HG02970 (cell line): Measurements from ENCODE around the gene MEX3D.
"Not testable (repeated sequence)": the region's sequence is repeated elsewhere in the genome, so short reads cannot be mapped to it uniquely, and the experiment has no call there.

Source experiments
- ATAC-seq: cut with Tn5 transposase; IDR thresholded peaks from one replicate; pipeline ENCODE4 v1.9.1; 2021; ENCODE audit warnings: mild to moderate bottlenecking, moderate library complexity, moderate number of reproducible peaks; ENCODE audit not compliant: unreplicated experiment, low FRiP score

The MEX3D gene

DNA sequence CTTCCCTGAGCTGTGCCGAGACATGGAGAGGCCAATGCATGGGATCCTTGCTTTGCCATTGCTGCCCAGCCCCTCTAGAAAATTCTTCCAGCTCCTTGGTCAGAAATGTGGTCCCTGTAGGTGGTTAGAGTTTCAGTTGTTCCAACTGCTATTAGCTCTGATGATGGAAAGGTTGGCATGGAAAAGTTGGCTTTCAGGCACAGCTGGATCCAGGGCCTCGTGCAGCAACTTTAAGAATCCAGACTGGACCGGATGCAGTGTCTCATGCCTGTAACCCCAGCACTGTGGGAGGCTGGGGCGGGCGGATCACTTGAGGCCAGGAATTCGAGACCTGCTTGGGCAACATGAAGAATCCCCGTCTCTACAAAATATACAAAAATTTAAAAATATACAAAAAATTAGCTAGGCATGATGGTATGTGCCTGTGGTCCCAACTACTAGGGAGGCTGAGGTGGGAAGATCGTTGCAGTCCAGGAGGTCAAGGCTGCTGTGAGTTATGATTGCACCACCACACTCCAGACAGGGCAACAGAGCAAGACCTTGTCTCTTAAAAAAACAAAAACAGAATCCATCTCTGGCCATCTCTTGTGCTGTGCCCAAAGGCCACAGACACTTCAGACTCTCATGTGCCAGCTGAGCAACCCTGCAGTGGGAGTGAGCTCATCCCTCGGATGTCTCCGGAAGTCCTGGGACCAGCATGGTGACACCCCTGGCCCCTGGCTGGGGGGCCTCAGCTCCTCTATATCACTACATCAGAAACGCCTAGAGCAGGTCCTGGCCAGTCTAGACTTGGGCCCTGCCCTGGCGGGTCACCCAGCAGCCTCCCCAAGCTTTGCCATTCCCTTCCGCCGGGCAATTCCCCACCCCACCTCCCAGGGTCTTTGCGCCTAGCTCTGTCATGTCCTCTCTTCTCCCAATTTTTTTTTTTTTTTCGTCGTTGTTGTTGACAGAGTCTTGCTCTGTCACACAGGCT is 16.8 kb downstream of the MEX3D start:
- no peak for ATAC-seq

DNA sequence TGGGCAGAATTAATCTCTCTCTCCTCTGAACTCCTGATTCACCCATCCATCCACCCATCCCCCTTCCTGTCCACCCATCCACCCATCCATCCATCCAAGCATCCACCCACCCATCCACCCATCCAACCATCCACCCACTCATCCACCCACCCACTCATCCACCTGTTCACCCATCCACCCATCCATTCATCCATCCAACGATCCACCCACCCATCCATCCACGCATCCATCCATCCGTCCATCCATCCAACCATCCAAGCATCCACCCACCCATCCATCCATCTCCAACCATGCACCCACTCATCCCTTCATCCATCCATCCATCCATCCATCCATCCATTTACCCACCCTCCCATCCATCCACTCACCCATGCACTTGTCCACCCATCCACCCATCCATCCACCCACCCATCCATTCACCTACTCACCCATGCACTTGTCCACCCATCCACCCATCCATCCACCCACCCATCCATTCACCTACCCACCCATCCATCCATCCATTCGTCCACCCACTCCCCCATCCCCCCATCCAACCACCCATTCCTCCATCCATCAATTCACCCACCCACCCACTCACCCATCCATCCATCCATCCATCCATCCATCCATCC is 18.7 kb downstream of the MEX3D start:
- no peak for ATAC-seq

DNA sequence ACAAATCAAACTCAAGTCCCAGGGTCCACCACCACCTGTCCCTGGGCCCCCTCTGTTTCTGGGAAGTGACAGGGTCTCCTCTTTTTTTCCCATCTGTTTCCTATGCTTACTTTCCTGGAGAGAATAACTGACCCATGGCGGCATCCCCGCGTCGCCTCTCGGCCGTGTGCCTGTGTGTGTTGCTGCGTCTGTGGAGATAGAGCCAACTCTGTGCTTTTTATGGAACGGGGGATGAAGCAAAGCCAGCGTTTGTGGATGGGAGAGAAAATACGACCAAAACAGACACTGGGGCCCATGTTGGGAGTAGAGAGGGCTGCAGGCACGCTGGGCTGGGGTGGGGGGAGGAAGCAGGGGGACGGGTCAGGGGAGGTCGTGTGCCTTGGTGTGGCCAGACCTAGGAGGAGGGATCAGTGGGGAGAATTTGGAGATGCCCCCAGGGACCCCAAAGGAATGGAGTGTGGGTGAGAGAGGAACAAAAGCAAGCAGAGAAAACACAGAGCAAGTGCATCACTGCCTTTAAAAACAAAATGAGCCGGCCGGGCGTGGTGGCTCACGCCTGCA is 27.7 kb downstream of the MEX3D start:
- ATAC-seq, result no peak

DNA sequence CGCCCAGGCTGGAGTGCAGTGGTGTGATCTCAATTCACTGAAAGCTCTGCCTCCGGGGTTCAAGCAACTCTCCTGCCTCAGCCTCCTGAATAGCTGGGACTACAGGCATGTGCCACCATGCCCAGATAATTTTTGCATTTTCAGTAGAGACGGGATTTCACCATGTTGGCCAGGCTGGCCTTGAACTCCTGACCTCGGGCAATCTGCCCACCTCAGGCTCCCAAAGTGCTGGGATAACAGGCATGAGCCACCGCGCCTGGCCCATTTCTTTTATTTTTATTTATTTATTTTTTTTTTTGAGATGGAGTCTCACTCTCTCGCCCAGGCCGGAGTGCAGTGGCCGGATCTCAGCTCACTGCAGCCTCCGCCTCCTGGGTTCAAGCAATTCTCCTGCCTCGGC is 28.4 kb downstream of the MEX3D start:
- ATAC-seq, result not testable (repeated sequence)

DNA sequence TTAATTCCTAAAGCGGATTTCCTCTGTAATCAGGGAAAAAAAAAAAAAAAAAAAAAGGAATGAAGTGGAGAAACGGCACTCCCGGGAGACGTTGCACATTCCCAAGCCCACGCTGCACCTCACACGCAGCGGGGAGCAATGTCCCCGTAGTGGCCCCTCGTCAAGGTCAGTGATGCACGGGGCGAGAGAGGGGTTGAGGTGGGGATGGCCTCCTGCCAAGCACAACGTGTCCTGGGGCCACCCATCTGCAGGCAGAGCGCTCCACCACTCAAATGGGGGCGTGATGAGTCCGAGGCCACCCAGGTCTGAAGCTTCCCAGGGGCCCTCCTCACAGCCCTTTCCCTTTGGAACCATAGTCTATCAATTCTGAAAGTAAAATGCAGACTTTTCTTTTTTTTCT is 29.1 kb downstream of the MEX3D start:
- ATAC-seq, result no peak

DNA sequence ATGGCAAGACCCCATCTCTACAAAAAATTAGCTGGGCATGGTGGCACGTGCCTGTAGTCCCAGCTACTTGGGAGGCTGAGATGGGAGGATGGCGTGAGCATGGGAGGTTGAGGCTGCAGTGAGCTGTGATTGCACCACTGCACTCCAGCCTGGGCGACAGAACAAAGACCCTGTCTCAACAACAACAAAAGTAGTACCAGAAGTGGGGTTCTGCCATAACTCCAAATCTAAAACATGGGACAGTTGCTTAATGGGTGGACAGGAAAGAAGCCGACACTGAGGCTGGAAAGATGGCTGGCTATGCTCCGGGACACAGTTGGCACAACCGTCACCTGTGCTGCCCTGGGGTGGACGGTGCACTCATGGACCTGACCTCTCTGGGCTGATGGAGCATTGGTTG is 32.4 kb downstream of the MEX3D start:
- ATAC-seq, result not testable (repeated sequence)

DNA sequence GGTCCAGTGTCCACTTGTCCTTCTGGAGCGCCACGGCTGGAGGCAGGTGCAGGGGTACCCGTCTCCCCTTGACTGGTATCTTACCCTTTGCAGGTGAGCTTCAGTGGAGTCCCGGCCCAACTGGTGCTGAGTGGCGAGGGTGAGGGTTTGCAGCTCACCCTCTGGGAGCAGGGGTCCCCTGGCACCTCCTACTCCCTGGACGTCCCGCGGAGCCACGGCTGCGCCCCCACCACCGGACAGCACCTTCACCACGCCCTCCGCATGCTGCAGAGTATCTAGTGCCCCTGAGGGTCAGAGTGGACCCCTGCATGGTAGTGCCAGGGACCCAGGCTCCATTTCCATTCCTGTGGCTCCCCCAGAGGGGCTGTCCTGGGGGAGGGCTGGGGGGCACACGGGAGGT is 33.2 kb downstream of the MEX3D start:
- ATAC-seq, result no peak

DNA sequence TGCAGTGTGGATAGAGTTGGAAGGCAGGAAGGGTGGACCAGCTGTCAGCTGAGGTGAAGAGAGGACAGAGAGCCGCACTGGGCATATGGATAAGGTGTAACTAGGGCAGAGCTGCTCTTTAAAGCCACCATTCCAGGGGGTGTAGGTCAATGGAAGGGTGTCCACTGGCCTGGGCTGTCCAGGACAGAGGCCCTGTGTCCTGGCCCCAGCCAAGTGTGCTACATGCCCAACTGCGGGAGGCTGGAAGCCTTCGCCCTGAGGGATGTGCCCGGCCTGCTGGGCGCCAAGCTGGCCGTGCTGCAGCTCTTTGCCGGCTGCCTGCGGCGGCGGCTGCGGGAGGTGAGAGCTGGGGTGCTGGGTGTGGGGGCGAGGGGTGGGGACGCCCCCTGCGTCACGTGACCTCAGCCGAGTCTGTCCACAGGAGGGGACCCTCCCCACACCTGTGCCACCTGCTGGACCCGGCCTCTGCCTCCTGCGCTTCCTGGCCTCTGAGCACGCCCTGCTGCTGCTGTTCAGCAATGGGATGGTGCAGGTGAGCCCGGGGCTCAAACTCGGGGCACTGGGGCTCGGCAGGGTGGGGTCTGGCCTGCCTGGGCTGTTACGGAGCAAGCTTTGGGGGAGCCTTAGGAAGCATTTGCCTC is 34.5 kb downstream of the MEX3D start:
- no peak for ATAC-seq

DNA sequence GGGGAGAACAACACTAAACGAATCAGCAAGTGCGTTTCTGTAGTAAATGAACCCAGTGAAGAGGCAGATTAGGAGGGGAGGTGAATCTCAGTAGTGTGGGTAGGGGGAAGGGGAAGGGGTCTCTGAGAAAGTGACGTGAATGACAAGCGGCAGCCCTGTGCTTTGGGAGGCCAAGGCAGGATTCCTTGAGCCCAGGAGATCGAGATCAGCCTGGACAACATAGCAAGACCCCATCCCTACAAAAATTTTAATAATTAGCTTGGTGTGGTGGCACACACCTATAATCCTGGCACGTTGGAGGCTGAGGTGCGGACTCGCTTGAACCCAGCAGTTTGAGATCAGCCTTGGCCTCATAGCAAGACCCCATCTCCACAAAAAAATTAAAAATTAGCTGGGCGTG is 36.1 kb downstream of the MEX3D start:
- no peak for ATAC-seq

DNA sequence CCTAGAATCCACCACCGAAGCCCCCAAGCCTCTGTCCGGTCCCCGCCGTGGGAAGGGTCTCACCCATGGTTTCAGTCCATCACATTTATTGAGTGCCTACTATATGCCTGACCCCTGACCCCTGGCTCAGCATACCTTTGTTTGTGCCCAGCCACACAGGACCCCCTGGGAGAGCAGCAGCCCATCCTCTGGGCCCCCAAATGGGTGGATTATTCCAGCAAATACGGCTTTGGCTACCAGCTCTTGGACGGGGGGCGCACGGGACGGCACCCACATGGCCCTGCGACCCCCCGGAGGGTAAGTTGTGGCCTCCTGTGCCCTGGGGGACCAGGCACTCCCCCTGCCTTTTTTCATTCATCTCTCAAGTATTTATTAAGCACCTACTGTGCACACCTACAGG is 36.5 kb downstream of the MEX3D start:
- ATAC-seq, result no peak

DNA sequence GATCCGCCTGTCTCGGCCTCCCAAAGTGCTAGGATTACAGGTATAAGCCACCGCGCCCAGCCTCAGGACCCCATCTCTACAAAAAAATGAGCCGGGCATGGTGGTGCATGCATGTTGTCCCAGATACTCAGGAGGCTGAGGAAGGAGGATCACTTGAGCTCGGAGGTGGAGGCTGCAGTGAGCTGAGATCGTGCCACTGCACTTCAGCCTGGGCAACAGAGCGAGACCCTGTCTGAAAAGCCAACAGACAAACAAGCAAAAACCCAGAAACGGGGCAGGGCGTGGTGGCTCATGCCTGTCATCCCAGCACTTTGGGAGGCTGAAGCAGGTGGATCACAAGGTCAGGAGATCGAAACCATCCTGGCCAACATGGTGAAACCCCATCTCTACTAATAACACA is 37.3 kb downstream of the MEX3D start:
- ATAC-seq, result not testable (repeated sequence)

DNA sequence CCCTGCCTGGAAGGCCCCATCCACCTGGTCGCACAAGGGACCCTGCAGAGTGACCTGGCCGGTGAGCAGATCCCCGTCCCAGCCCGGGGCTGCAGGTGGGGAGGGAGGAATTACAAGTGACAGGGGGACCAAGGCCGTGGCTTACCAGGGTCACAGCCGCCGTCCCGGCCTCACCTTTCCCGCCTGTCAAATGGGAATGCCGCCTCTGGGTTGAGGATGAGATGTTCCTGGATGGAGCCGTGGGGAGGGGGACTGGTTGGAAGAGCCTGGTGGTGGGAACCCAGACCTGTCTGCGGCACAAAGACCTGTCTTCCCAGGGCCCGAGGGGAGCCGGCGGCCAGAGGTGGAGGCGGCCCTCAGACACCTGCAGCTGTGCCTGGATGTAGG is 38.7 kb downstream of the MEX3D start:
- ATAC-seq, result no peak

DNA sequence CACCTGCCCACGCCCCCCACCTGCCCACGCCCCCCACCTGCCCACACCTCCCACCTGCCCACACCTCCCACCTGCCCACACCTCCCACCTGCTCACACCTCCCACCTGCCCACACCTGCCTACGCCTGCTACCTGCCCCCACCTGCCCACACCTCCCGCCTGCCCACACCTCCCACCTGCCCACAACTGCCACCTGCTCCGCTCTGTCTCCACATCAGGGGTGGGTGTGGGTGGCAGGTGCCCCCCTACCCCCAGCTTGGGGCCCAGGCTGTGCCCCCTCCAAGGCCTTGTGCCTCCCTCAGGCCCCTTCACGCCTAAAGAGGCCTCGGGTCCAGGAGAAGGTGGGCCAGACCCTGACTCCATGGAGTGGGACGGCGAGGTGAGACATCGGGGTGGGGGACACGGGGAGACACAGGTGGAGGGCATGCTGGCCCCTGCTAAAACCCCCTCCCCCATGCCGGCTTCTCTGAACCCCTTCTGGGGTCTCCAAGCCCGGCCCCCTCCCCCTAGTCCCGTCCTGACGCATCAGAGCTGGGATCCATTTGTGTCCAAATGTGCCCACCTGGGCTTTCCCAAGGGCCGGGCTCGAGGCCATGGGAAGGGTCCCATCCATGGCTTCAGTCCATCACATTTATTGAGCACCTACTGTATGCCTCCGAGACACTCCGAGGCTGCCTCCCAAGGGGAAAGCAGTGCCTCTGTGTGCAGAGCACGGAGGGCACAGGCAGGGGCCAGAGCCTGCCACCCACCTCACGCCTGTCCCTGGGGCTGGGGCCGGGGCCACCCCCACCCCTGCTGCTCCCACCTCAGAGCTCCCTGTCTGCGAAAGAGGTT is 39.3 kb downstream of the MEX3D start:
- ATAC-seq, result no peak

DNA sequence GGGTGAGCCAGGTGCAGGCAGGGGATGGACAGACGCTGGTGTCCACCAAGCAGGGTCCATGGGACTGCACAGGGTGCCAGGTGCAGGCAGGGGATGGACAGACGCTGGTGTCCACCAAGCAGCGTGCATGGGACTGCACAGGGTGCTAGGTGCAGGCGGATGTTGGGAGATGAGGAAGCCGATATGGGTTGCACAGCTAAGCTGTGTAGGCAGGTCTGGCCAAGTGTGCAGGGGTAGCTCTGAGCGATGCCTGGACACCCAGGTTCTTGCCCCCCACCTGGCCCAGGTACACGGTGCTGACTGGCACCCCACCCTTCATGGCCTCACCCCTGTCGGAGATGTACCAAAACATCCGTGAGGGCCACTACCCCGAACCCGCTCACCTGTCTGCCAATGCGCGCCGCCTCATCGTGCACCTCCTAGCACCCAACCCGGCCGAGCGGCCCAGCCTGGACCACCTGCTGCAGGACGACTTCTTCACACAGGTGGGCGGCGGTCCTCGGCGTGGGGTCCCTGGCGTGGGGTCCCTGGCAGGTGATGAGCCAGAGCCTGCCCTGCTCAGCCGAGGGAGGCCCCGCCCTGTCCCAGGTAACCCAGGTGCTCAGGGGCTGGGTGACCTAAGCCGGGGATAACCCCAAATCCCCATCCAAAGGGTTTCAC is 40.3 kb downstream of the MEX3D start:
- ATAC-seq, result no peak

DNA sequence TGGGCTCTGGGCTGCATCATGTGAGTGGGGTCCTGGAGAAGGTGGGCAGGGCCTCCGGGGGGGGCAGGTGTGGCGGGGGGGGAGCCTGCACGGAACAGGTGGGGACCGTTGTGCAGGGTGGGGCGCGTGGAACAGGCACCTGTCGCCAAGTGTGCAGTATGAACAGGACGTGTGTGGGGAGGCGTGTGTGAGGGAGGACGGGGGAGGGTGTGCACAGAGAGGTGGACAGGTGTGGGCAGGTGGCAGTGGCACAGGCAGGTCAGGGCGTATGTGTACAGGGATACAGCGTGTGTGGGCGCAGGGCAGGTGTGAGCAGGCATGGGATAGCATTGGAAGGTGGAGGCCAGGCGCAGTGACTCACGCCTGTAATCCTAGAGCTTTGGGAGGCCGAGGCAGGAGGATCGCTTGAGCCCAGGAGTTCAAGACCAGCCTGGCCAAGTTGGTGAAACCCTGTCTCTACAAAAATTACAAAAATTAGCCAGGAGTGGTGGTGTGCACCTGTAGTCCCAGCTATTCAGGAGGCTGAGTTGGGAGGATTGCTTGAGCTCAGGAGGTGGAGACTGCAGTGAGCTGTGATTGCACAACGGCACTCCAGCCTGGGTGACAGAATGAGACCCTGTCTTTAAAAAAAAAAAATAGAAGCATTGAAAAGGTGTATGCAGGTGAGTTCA is 41.0 kb downstream of the MEX3D start:
- ATAC-seq, result no peak

DNA sequence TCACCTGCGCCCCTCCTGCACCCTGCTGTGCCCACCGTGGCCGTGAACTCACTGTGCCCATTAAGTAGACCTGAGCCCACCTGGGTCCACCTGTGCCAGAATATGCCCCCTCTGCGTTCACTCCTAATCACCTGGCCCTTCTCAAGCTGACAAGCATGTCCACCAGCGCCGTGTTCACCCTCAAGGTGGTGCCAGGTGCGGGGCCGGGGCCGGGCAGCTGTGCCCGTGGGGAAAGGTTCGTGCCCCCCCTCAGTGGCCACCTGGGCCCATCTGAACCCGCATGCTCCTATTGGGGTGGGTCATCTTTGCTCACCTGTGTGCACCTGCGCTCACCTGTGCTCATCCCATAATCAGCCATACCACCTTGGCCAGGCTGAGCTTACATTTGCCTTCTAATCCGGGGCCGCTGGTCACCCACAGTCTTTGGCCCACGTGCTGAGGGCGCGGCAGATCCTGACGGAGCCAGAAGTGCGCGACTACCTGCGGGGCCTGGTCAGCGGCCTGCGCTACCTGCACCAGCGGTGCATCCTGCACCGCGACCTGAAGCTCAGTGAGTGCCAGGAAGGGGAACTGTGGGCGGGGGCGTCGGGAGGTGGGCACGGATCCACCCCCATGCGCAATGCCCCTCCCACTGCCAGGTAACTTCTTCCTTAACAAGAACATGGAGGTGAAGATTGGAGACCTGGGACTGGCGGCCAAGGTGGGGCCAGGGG is 41.9 kb downstream of the MEX3D start:
- no peak for ATAC-seq

DNA sequence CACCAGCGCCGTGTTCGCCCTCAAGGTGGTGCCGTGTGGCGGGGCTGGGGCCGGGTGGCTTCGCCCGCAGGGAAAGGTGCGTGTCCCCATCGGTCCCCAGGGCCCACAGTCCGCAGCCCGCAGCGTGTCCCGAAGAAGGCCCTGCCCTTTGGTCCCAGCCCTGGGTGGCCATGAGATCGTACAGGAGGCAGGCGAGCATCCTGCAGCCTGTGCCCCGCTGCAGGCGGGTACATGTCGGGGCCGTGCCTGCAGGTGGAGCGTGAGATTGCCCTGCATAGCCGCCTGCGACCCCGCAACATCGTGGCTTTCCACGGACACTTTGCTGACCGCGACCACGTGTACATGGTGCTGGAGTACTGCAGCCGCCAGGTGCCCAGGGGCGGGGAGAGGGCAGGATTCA is 42.8 kb downstream of the MEX3D start:
- ATAC-seq, result no peak

DNA sequence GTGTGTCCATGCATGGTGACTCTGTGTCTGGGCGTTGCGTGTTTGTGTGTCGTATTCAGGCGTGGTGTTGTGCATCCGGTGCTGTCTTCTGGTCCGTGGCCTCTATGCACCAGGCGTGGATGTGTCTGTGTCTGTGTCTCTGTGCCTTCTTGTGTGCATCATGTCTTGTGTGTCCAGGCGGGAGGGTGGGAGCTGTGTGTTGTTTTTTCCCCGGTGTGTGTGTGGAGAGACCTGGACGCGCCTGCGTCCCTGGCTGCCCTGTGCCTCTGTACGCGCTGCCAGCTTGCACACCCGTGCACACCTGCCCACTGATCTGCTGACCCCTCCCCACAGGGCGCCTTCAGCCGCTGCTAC is 43.2 kb downstream of the MEX3D start:
- ATAC-seq, result no peak
